H1 (cell line): ENCODE data around the gene PEX5L. TPM values are rescaled to one million over a fixed set of nuclear protein-coding genes. Genes with fewer than 3 reads are reported as not detected.

Experiments used
- BRCA1 ChIP-seq: IDR thresholded peaks from 2 replicates; pipeline ENCODE4 v1.6.1; 2012; ENCODE audit warnings: low read depth, low read length, improper control_type of control experiment
- CHD7 ChIP-seq: fragments of 300-600 bp; sonication (generic); IDR thresholded peaks from 2 replicates; pipeline ENCODE4 v1.7.1; 2012; ENCODE audit warnings: low read length, moderate library complexity, mild to moderate bottlenecking, inconsistent platforms; ENCODE audit not compliant: insufficient replicate concordance
- GABPA ChIP-seq: IDR thresholded peaks from 2 replicates; pipeline ENCODE4 v1.6.1; 2011; ENCODE audit warnings: mild to moderate bottlenecking, low read length, moderate library complexity, borderline replicate concordance; ENCODE audit not compliant: insufficient read depth
- GTF2F1 ChIP-seq: IDR thresholded peaks from 2 replicates; pipeline ENCODE4 v1.6.1; 2012; ENCODE audit warnings: low read depth, low read length, improper control_type of control experiment, borderline replicate concordance
- JUN ChIP-seq: IDR thresholded peaks from 2 replicates; pipeline ENCODE4 v1.6.1; 2011; ENCODE audit warnings: low read depth, mild to moderate bottlenecking, improper control_type of control experiment, low read length
- MAFK ChIP-seq: IDR thresholded peaks from 2 replicates; pipeline ENCODE4 v1.6.1; 2012; ENCODE audit warnings: low read depth, mild to moderate bottlenecking, improper control_type of control experiment, low read length
- RAD21 ChIP-seq, 2 experiments: IDR thresholded peaks in 1 of 2; conservative IDR thresholded peaks in 1 of 2; 2 replicates each; pipeline ENCODE4 v1.6.1; 2011; ENCODE audit warnings: low read depth in 2 of 2, low read length in 2 of 2, improper control_type of control experiment in 1 of 2, inconsistent platforms in 1 of 2, mild to moderate bottlenecking in 1 of 2, moderate library complexity in 1 of 2
- SRF ChIP-seq: IDR thresholded peaks from 2 replicates; pipeline ENCODE4 v1.6.1; 2011; ENCODE audit warnings: mild to moderate bottlenecking, low read depth, low read length, moderate library complexity
- ZNF274 ChIP-seq: IDR thresholded peaks from 2 replicates; pipeline ENCODE4 v1.7.0; 2012; ENCODE audit warnings: low read length, borderline replicate concordance; ENCODE audit errors: extremely low read depth
- polyA plus RNA-seq, 7 experiments: library from polyadenylated mRNA; depleted of rRNA in 3 of 7; stranded (reverse) in 5 of 7; unstranded in 2 of 7; fragments of >200 nt in 5 of 7; fragments of 200-250 nt in 2 of 7; gene quantifications; 1 replicate in 5 of 7; 2 replicates in 1 of 7; 4 replicates in 1 of 7; pipeline versions ENCODE4 v1.2.1 to v1.2.3, GENCODE V29; 2011 to 2013; ENCODE audit warnings: missing spikeins in 2 of 7, mixed read lengths in 2 of 7
- total RNA-seq: library from RNA; stranded (reverse); fragmentation: NEBNext Ultra II Directional; extraction: Animal tissue kit (Norgen Biotek cat#: 25700); gene quantifications from 2 replicates; pipeline ENCODE4 v1.2.1, GENCODE V29; 2021

PEX5L gene
- total and polyA plus RNA-seq, 2 of the 8 experiments (the other 6 are each of a cell fraction or from before 2014, with no cell fraction given), result 0.80 to 4.2 TPM

GRCh38 chr3:180048103-180048502 is 11.4 kb upstream of the PEX5L start (continued):
- TF ChIP-seq CHD7 (no peak), GTF2F1 (no peak), RAD21 (IDR thresholded peaks at IDR 0.05 in 1 of 2, conservative IDR thresholded peaks at IDR 0.05 in 1 of 2; ENCODE audit: low read depth in 2 of 2, low read length in 2 of 2) (no peak), MAFK (no peak), BRCA1 (no peak), JUN (no peak), SRF (no peak), ZNF274 (no peak), GABPA (no peak)
- TF ChIP-seq, all 59 proteins: peak for 0
